ENCODE measurements around the gene FOXP3.
A peak's percentile ranks its signal among the peaks of the same experiment; 100 is the strongest.

FOXP3 gene

GRCh38 chrX:49249071-49249470, 15.4 kb downstream of the FOXP3 start:
- DNase-seq = no peak

- DNase-seq = no peak
These were observed 16.3 kb downstream of the FOXP3 start for GRCh38 chrX:49247916-49248811.

GRCh38 chrX:49247346-49247745, 17.2 kb downstream of the FOXP3 start:
- no peak for DNase-seq

GRCh38 chrX:49246541-49246940, 18.0 kb downstream of the FOXP3 start:
- no peak for DNase-seq

- no peak for DNase-seq
These were observed 20.3 kb downstream of the FOXP3 start for GRCh38 chrX:49244207-49244606.

- no peak for DNase-seq
These were observed 21.3 kb downstream of the FOXP3 start for GRCh38 chrX:49243166-49243565.

- no peak for DNase-seq
These were observed 21.9 kb downstream of the FOXP3 start for GRCh38 chrX:49242545-49243066.

GRCh38 chrX:49238735-49239134, 25.8 kb downstream of the FOXP3 start:
- DNase-seq = no peak

- DNase-seq = no peak
These were observed 27.4 kb downstream of the FOXP3 start for GRCh38 chrX:49237060-49237459.

- DNase-seq = no peak
These were observed 30.5 kb downstream of the FOXP3 start for GRCh38 chrX:49233887-49234555.

GRCh38 chrX:49233176-49233575, 31.3 kb downstream of the FOXP3 start, which contains the start of gene CACNA1F:
CACNA1F (minus strand) TSS chrX:49233340; CDS start chrX:49233309, 31 bp downstream.
- DNase-seq = no peak

- no peak for DNase-seq
These were observed 32.0 kb downstream of the FOXP3 start for GRCh38 chrX:49232525-49232924.

GRCh38 chrX:49231333-49232000, 33.0 kb downstream of the FOXP3 start:
- no peak for DNase-seq

GRCh38 chrX:49230500-49231232, 33.8 kb downstream of the FOXP3 start:
- DNase-seq = peak; percentile 71

- no peak for DNase-seq
These were observed 36.3 kb downstream of the FOXP3 start for GRCh38 chrX:49228185-49228584.

- DNase-seq = no peak
These were observed 36.8 kb downstream of the FOXP3 start for GRCh38 chrX:49227726-49228125.

GRCh38 chrX:49226946-49227345, 37.6 kb downstream of the FOXP3 start:
- no peak for DNase-seq

- DNase-seq = no peak
These were observed 38.7 kb downstream of the FOXP3 start for GRCh38 chrX:49225858-49226257.

GRCh38 chrX:49221868-49222267, 42.6 kb downstream of the FOXP3 start:
- no peak for DNase-seq

GRCh38 chrX:49220100-49220499, 44.4 kb downstream of the FOXP3 start:
- no peak for DNase-seq

GRCh38 chrX:49214996-49215526, 49.4 kb downstream of the FOXP3 start:
- DNase-seq = no peak

- DNase-seq = no peak
These were observed 50.1 kb downstream of the FOXP3 start for GRCh38 chrX:49214416-49214815.

Measured in CD4-positive, alpha-beta T cell treated with Interleukin-6 for 4 hours (primary cell).